GM21381 (cell line): ENCODE results near the gene THUMPD2.
"Not testable (repeated sequence)": the region's sequence is repeated elsewhere in the genome, so short reads cannot be mapped to it uniquely, and the experiment has no call there.

Source experiments
- ATAC-seq: cut with Tn5 transposase; IDR thresholded peaks from one replicate; pipeline ENCODE4 v1.9.1; 2021; ENCODE audit warnings: mild to moderate bottlenecking, moderate library complexity; ENCODE audit not compliant: unreplicated experiment

The THUMPD2 gene

GRCh38 chr2:39778775-39779340 lies at the start of gene THUMPD2:
Gene THUMPD2 (minus strand): TSS chr2:39779258. CDS start chr2:39779239, 19 bp downstream.
- ATAC-seq, result peak; percentile 84

- ATAC-seq, result no peak
These were observed 42.8 kb upstream of the THUMPD2 start for GRCh38 chr2:39821871-39822270.

GRCh38 chr2:39816845-39817244 lies 37.8 kb upstream of the THUMPD2 start:
- ATAC-seq, result no peak

GRCh38 chr2:39816428-39816827 lies 37.4 kb upstream of the THUMPD2 start:
- no peak for ATAC-seq

GRCh38 chr2:39805936-39806608 lies 27.0 kb upstream of the THUMPD2 start:
- no peak for ATAC-seq

GRCh38 chr2:39803839-39804238 lies 24.8 kb upstream of the THUMPD2 start:
- no peak for ATAC-seq

- ATAC-seq, result no peak
These were observed 21.7 kb upstream of the THUMPD2 start for GRCh38 chr2:39800752-39801151.

- ATAC-seq, result no peak
These were observed 17.1 kb upstream of the THUMPD2 start for GRCh38 chr2:39796134-39796533.

GRCh38 chr2:39790216-39790818 lies 11.3 kb upstream of the THUMPD2 start:
- ATAC-seq, result not testable (repeated sequence)

GRCh38 chr2:39787950-39788349 lies 8.9 kb upstream of the THUMPD2 start:
- no peak for ATAC-seq

- ATAC-seq, result no peak
These were observed 7.9 kb upstream of the THUMPD2 start for GRCh38 chr2:39786761-39787522.

GRCh38 chr2:39782591-39782990 lies 3.5 kb upstream of the THUMPD2 start:
- no peak for ATAC-seq

GRCh38 chr2:39781697-39782096 lies 2.6 kb upstream of the THUMPD2 start:
- ATAC-seq, result no peak

- no peak for ATAC-seq
These were observed 2.0 kb upstream of the THUMPD2 start for GRCh38 chr2:39780825-39781600.

- no peak for ATAC-seq
These were observed 869 bp upstream of the THUMPD2 start for GRCh38 chr2:39779927-39780326.

GRCh38 chr2:39779341-39779851 lies 338 bp upstream of the THUMPD2 start:
- ATAC-seq, result no peak

- no peak for ATAC-seq
These were observed 825 bp downstream of the THUMPD2 start for GRCh38 chr2:39778233-39778632.

- no peak for ATAC-seq
These were observed 6.3 kb downstream of the THUMPD2 start for GRCh38 chr2:39772812-39773152.

GRCh38 chr2:39772086-39772811 lies 6.8 kb downstream of the THUMPD2 start:
- ATAC-seq, result no peak

- ATAC-seq, result no peak
These were observed 16.6 kb downstream of the THUMPD2 start for GRCh38 chr2:39762448-39762847.
